Stimulated activated effector memory CD8-positive, alpha-beta T cell treated with anti-CD3 and anti-CD28 coated beads, Interleukin-12 subunit alpha, Interleukin-12 subunit beta, amount 100 ng/mL, for 72 hours (primary cell): ENCODE results near the gene SLC9A9.
A peak's percentile ranks its signal among the peaks of the same experiment; 100 is the strongest.

ENCODE experiments used
- ATAC-seq: fragments of 150-1000 bp; cut with Tn5 transposase; 2 replicates; pipeline ENCODE4 v1.10.0; 2021
- DNase-seq, 2 donors: peaks; one replicate each; pipeline ENCODE4 v3.0.0; 2021 to 2022; ENCODE audit warnings: low spot score in 2 of 2
- H3K27ac Mint-ChIP-seq: one replicate; pipeline ENCODE4 v1.8.0; 2022; ENCODE audit warnings: mild to moderate bottlenecking, mixed read lengths
- H3K36me3 Mint-ChIP-seq: one replicate; pipeline ENCODE4 v1.8.0; 2022; ENCODE audit warnings: mild to moderate bottlenecking, mixed read lengths
- H3K4me1 Mint-ChIP-seq: one replicate; pipeline ENCODE4 v1.8.0; 2022; ENCODE audit warnings: mixed read lengths
- H3K4me3 Mint-ChIP-seq: one replicate; pipeline ENCODE4 v1.8.0; 2022; ENCODE audit warnings: mild to moderate bottlenecking, mixed read lengths
- H3K9me3 Mint-ChIP-seq: one replicate; pipeline ENCODE4 v1.8.0; 2022; ENCODE audit warnings: mixed read lengths

Gene SLC9A9

DNA sequence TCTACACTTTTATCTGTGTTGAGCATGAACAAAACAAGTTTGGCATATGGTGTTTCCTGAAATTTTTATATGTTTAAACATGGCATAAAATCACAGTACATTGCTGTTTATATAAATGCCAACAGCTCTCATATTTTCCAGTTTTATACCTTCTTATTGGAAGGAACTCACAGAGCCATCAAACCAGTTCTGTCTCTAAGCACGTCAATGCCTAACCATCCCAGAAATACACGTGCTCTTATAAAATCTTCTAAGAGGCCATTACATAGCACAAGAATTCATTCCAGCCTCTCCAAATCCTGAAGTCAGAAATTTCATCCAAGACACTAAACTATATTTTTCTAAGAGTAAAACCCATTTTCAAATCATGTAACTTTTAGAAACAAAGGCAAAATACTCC is 20.8 kb downstream of the SLC9A9 start:
- Mint-ChIP-seq H3K4me3 (no peak overlapping the region), H3K9me3 (peaks cover 7% of the 10 kb centered on the region), H3K4me1 (peaks cover 36% of the 10 kb centered on the region), H3K27ac (no peak overlapping the region), H3K36me3 (no peaks in the 10 kb centered on the region)
- DNase-seq (no peak), ATAC-seq (no peak)

DNA sequence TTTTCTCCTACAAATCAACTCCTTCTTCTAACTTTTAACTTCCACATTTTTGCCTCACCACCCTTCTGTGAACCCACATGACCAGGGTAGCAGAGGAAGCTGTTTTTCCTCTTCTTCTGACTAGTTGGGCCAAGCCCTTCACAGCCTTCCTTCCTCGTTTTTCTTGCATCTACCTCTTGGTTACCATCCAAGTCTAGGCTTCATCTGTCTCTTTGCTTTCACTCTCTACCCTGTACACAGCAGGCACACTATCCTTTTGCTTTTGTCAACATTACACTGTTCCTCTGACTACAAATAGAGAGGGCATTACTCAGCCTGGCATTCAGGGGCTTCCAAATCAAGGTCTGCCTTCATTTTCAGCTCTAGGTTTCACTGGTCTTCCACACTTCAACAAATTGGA is 22.0 kb downstream of the SLC9A9 start:
- Mint-ChIP-seq H3K4me1 (peaks cover 39% of the 10 kb centered on the region), H3K36me3 (no peaks in the 10 kb centered on the region), H3K27ac (peak overlapping the region; percentile 40), H3K9me3 (peaks cover 7% of the 10 kb centered on the region), H3K4me3 (no peak overlapping the region)
- ATAC-seq (no peak), DNase-seq (no peak)

DNA sequence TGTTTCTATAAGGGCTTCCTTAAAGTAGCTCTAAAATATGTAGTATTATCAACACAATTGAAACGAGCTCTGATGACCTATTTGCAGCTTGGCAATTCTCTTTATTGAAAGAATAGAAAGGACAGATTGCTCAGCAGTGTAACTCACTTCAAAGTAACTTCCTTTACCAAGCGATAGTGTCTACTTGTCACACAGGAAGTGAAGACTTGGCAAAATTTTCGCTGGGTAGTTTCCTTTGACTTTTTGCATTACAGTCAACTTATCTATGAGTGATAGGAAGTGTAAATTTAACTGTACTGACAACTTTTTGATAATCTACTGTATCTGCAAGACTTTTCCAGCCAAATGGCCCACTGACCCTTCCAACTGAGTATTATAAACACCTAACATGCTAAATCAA is 22.8 kb downstream of the SLC9A9 start:
- peak; percentile 91 for ATAC-seq
- H3K36me3 Mint-ChIP-seq = no peaks in the 10 kb centered on the region
- peaks cover 38% of the 10 kb centered on the region for H3K4me1 Mint-ChIP-seq
- peaks cover 7% of the 10 kb centered on the region for H3K9me3 Mint-ChIP-seq
- peak overlapping the region; percentile 74 for H3K27ac Mint-ChIP-seq
- H3K4me3 Mint-ChIP-seq = no peak overlapping the region
- DNase-seq = no peak

DNA sequence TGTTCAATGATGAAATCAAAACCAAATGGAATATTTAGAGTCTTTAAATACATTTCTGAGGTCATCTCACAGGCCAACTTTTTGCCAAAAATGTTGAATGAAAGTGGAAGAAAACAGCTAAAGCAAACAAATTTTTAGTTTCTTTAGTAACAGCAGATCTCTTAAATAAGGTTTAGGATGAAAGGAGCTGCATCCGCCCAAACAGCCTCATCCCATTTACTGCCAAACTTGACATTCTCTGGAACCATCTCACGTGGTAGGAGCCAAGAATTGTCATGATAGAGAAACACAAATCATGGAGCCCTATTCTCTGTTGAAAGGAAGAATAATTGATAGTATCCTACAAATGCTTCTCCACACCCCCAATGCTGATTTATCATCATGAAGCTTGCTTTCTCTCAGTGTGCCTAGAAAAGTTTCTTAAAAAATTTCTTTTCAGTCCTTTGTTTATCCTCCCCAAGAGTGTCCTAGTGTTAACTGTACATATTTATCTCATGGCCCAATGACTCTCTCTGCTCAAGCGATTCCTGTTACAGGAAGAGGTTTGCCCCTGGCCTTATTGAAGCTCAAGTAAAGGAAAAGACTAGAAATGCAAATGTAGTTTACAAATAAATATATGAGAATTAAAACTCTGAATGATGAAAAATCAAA is 23.4 kb downstream of the SLC9A9 start:
- DNase-seq (no peak), ATAC-seq (no peak)
- H3K27ac Mint-ChIP-seq = peak overlapping the region; percentile 74
- H3K36me3 Mint-ChIP-seq = no peaks in the 10 kb centered on the region
- peaks cover 33% of the 10 kb centered on the region for H3K4me1 Mint-ChIP-seq
- no peak overlapping the region for H3K4me3 Mint-ChIP-seq
- peaks cover 7% of the 10 kb centered on the region for H3K9me3 Mint-ChIP-seq

DNA sequence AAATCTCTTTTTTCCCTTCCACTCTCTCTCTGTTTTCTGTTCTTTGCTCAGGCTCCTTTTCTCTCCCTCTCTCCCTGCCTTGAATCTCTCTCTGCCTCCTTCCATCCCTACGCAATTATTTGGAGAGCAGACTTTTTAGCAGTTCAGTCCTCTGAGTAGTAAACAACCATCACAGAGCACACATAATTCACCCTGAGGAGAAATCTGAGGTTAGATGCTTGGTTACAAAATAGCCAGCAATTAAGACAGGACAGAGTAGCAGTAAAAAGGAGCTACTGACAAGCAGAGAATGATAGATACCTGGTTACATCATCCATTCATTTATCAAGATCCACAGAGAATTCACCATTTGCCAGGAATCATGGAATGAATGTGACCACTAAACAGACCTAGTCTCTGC is 25.5 kb downstream of the SLC9A9 start:
- H3K4me1 Mint-ChIP-seq = peaks cover 33% of the 10 kb centered on the region
- DNase-seq (no peak), ATAC-seq (no peak)
- H3K27ac Mint-ChIP-seq = no peak overlapping the region
- H3K4me3 Mint-ChIP-seq = no peak overlapping the region
- H3K9me3 Mint-ChIP-seq = peaks cover 7% of the 10 kb centered on the region
- H3K36me3 Mint-ChIP-seq = no peaks in the 10 kb centered on the region

DNA sequence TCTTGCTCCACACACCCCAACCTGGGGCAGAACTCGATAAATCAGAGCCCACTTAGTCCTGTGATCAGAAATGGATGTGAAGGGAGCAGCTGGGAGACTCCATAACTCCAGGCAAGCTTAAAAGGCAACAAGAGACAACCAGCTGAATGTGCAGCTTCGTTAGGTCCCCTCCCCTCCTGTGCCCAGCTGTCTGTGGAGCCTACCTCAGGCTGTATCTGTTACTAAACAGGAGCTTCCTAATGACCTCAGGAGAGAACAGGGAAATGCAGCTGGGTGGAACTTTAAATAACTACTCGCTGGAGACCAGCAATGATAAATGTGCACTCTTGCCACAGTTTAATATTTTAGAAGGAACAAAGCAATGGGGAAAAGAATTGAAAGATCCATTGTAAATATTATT is 25.9 kb downstream of the SLC9A9 start:
- Mint-ChIP-seq H3K9me3 (peaks cover 7% of the 10 kb centered on the region), H3K4me3 (no peak overlapping the region), H3K4me1 (peaks cover 33% of the 10 kb centered on the region), H3K36me3 (no peaks in the 10 kb centered on the region), H3K27ac (no peak overlapping the region)
- no peak for DNase-seq
- no peak for ATAC-seq

DNA sequence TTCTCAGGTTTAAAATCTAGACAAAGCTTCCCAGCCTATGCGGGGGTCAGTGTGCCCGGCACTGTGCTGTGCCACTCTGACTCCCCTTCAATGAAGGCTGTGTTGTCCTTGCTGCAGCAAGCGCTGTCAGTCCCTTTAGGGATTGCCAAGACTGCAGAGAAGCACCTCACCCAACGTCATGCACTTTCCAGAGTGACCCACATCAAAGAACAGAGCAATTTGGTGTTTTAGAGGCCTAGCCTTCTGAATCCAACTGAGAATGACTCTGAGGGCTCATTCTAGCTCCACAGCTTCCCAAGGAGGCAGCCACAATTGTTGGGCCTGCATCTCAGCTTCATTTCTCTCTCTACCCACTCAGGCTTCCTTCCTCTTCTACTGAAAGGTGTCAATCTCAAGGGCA is 26.4 kb downstream of the SLC9A9 start:
- Mint-ChIP-seq H3K4me3 (no peak overlapping the region), H3K27ac (no peak overlapping the region), H3K36me3 (no peaks in the 10 kb centered on the region), H3K4me1 (peaks cover 31% of the 10 kb centered on the region), H3K9me3 (peaks cover 7% of the 10 kb centered on the region)
- ATAC-seq (no peak), DNase-seq (no peak)

DNA sequence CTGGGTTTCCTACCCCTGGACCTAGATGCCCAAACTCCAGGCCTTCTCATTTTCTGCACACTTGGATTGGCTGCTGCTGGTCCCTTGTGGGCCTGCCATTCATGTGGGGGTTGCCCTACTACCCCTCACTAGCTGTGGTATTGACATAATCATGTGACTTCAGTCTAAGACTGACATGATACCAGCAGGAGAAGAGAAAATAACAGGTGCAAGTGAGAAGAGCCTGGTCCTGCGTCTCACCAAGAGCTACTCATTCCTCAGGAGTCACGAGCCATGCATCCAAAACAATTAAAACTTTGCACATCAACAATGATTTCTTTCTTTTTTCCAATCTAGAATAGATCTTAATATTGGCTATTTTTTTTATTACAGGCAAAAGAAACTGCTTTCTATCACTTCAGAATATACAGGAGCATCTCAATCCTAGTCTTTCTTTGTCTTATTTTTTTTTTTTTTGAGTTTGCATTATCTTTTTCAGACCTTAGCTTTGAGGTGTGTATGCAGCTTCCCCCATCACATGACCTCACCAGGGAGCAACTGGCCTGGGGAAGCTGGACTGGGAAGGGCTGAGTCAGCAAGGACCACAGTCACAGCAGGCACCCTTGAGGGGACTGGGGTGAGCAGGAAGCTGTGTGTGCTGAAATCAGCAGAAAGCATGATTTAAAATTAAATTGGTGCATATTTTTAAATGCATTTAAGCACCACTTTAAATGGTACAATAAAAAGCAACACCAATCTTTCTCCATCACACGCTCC is 27.6 kb downstream of the SLC9A9 start:
- H3K36me3 Mint-ChIP-seq = no peaks in the 10 kb centered on the region
- no peak overlapping the region for H3K27ac Mint-ChIP-seq
- no peak for ATAC-seq
- H3K9me3 Mint-ChIP-seq = no peaks in the 10 kb centered on the region
- H3K4me1 Mint-ChIP-seq = peaks cover 19% of the 10 kb centered on the region
- H3K4me3 Mint-ChIP-seq = no peak overlapping the region
- no peak for DNase-seq

DNA sequence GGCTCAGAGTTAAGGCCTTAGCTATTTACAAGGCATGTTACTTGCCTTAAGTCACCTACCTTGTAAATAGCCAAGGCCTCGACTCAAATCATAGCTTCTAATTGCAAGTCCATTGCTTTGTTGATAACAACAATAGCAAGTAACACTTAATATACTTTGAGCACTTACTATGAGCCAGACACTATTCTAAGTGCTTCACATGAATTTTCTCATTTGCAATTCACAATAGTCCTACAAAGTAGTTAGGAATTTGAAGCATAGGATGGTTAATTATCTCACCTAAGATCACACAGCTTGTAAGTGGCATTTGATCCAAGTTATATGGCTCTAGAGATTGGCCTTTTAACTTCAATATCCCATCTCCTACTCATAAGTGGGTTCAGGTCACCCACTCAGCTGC is 28.4 kb downstream of the SLC9A9 start:
- Mint-ChIP-seq H3K9me3 (no peaks in the 10 kb centered on the region), H3K36me3 (no peaks in the 10 kb centered on the region), H3K4me1 (peaks cover 14% of the 10 kb centered on the region), H3K27ac (no peak overlapping the region), H3K4me3 (no peak overlapping the region)
- ATAC-seq (no peak), DNase-seq (no peak)

DNA sequence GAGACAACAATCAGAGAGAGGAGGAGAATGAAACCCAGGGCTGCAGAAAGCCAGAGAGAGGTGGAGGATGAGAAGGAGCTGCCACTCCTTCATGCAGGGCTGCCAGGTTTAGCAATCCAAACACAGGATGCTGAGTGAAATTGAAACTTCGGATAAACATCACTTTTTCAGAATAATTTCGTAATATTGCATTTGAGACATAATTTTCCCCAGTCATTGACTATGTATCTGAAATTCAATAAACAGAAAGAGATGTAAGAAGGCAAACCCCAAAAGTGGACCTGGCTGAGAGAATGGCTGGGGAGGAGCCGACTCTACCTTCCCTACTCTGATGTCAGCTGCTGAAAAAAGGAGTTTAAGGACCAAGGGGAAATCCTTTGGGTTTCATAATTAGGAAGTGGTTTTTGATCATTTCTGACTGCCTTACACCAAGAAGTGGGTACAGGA is 33.8 kb downstream of the SLC9A9 start:
- Mint-ChIP-seq H3K27ac (peak overlapping the region; percentile 13), H3K9me3 (no peaks in the 10 kb centered on the region), H3K4me3 (no peak overlapping the region), H3K36me3 (no peaks in the 10 kb centered on the region), H3K4me1 (peaks cover 14% of the 10 kb centered on the region)
- ATAC-seq = peak; percentile 40
- DNase-seq = no peak

DNA sequence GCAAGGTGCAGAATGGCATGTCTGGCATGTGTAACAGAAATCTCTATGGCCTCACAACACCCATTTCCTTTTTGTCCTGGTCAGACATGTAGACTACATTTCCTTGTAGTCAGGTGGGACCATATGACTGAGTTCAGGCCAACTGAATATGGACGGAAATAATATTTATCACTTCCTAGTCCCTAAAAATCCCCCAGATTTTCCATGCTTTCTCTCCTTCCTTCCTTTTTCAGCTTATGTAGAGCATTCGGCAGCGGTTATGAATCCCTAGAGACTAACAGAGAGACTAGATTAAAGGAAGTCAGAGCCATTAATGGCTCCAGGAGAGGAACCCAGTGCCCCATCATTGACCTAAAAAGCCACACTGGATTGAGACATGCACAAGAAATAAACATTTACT is 35.8 kb downstream of the SLC9A9 start:
- no peak for DNase-seq
- Mint-ChIP-seq H3K27ac (no peak overlapping the region), H3K4me3 (no peak overlapping the region), H3K4me1 (peaks cover 19% of the 10 kb centered on the region), H3K36me3 (no peaks in the 10 kb centered on the region), H3K9me3 (no peaks in the 10 kb centered on the region)
- ATAC-seq = no peak

DNA sequence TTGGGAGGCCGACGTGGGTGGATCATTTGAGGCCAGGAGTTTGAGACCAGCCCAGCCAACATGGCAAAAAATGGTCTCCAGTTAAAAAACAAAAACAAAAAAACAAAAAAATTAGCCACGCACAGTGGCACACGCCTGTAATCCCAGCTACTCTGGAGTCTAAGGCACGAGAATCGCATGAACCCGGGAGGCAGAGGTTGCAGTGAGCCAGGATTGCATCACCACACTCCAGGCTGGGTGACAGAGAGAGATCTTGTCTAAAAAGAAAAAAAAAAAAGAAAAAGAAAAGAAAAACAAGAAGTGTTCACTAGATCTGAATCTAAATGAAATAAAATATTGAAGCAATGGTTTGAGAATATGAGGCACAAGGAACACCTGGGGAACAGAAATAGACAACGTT is 36.7 kb downstream of the SLC9A9 start:
- no peaks in the 10 kb centered on the region for H3K9me3 Mint-ChIP-seq
- peaks cover 20% of the 10 kb centered on the region for H3K4me1 Mint-ChIP-seq
- ATAC-seq (no peak), DNase-seq (no peak)
- no peak overlapping the region for H3K4me3 Mint-ChIP-seq
- H3K36me3 Mint-ChIP-seq = no peaks in the 10 kb centered on the region
- no peak overlapping the region for H3K27ac Mint-ChIP-seq

DNA sequence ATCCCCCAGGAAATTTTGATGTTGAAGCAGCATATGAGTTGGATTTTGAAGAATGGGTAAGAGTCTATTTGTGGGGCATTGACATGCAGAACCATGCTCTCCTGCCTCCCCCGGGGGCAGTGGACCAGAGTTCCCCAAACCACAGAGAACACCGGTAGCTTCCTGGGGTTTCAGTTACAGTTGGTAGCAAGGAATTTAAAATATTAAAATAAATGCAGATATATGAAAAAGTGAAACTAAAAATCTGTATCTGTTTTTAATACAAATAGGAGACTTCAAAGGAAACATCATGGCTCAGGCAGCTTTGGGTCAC is 37.4 kb downstream of the SLC9A9 start:
- Mint-ChIP-seq H3K4me3 (no peak overlapping the region), H3K9me3 (no peaks in the 10 kb centered on the region), H3K36me3 (no peaks in the 10 kb centered on the region), H3K27ac (no peak overlapping the region), H3K4me1 (peaks cover 20% of the 10 kb centered on the region)
- no peak for ATAC-seq
- DNase-seq = no peak

DNA sequence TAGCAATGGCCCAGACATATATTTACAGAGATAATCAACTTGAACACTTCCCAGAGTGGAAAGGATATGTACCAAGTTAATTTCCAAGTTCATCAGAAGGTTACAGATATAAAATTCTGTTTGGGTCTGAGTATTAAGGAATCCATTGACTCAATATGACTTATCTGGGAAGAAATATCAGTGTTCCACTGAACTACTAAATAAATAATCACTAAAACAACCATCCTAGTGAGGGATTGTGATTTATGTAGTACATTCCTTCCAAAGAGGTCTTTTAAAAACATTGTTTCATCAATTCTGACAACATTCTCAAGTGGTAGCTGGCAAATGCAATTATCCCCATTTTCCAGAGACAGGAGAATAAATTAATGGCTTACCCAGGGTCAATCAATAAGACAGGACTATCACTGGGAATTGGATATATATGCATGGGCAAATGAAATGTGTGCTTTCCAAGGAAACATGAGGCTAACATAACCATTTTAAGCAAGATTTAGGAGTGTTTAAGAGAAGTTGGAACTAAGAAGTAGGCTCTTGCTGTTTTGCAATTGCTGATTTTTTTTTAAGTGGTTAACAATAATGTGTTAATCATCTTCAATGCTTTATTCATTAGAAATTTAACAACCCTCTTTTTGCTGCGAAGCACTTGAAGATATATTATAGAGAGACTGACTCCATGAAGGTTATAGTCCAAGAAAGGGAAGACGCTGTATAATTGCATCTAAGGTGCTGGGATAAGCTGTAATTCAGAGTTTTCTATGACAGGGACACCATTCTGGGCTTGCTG is 37.9 kb downstream of the SLC9A9 start:
- no peak for DNase-seq
- no peak overlapping the region for H3K4me3 Mint-ChIP-seq
- H3K4me1 Mint-ChIP-seq = peaks cover 20% of the 10 kb centered on the region
- ATAC-seq = no peak
- no peaks in the 10 kb centered on the region for H3K9me3 Mint-ChIP-seq
- no peaks in the 10 kb centered on the region for H3K36me3 Mint-ChIP-seq
- no peak overlapping the region for H3K27ac Mint-ChIP-seq

DNA sequence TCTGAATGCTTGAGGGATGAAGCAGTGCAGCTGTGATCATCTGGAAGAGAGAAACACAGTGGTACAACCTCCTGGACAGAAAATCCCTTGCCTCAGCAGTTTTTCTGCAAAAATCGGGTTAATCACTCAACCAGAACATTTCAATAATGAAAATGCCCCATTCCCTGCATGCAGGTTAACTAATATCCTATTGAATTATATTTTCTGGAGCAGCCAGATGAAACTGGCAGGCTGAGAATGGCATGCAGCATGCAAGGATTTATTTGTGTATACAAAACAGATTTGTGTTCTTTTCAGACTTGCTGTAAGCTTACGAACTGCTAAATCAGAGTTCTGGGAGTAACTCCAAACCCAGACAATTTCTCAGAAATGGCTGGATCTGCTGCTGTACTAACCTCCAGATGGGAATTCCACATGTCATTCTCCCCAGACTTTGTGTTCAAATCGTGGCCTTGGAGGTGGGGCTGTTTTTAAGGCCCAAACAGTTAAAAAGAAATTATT is 39.1 kb downstream of the SLC9A9 start:
- H3K4me3 Mint-ChIP-seq = no peak overlapping the region
- H3K27ac Mint-ChIP-seq = no peak overlapping the region
- peaks cover 11% of the 10 kb centered on the region for H3K4me1 Mint-ChIP-seq
- no peaks in the 10 kb centered on the region for H3K36me3 Mint-ChIP-seq
- peak in 1 of 2 donors; percentile 18 for DNase-seq
- no peak for ATAC-seq
- no peaks in the 10 kb centered on the region for H3K9me3 Mint-ChIP-seq

DNA sequence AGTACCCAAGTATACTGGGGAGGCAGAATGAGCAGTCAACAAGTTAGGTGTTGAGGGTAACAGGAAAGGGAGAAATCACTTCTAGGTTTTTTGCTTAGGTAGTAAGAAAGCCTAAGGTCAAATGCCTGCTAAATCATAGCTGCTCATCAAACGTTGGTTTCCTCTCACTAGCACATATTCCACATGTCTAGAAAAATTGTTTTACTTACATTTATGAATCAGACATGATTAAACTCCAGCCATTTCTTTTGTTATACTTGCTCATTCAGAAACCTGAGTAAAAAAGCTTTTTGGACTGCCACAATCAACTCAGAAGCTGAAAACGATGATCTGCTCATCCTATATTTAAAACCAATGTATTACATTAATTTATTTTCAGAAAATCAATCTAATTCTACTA is 40.2 kb downstream of the SLC9A9 start:
- peak; percentile 81 for ATAC-seq
- no peak for DNase-seq
- Mint-ChIP-seq H3K27ac (no peak overlapping the region), H3K9me3 (no peaks in the 10 kb centered on the region), H3K4me1 (peaks cover 6% of the 10 kb centered on the region), H3K36me3 (no peaks in the 10 kb centered on the region), H3K4me3 (no peak overlapping the region)
